ENCODE results near the gene CCDC73. TPM values are rescaled to one million over a fixed set of nuclear protein-coding genes. Genes with fewer than 3 reads are reported as not detected.
"Not testable (repeated sequence)": the region's sequence is repeated elsewhere in the genome, so short reads cannot be mapped to it uniquely, and the experiment has no call there.

The CCDC73 gene
- total and polyA plus RNA-seq, 7 experiments from 2014 or later: not detected

- ATAC-seq: no peak
- DNase-seq: no peak
- Histone ChIP-seq H3K27ac (ENCODE audit: low read depth, low read length) (no peak overlapping the region), H3K4me3 (ENCODE audit: low read length) (no peak overlapping the region), H3K36me3 (ENCODE audit: control insufficient read depth in 2 of 3, insufficient read depth in 3 of 3, low read length in 3 of 3) (no peaks in the 10 kb centered on the region), H3K4me1 (ENCODE audit: control insufficient read depth in 2 of 2, insufficient read depth in 2 of 2, low read length in 2 of 2) (peaks cover 0 to 4% of the 10 kb centered on the region in 2 donors), H3K27me3 (ENCODE audit: control insufficient read depth in 2 of 2, insufficient read depth in 2 of 2, low read length in 2 of 2) (no peaks in the 10 kb centered on the region), H3K9me3 (ENCODE audit: control insufficient read depth in 2 of 3, low read length in 3 of 3) (no peaks in the 10 kb centered on the region)
- Mint-ChIP-seq H3K27ac (no peak overlapping the region), H3K27me3 (peaks cover 18 to 40% (median 28%) of the 10 kb centered on the region in 5 donors), H3K4me1 (peaks cover 0 to 21% (median 13%) of the 10 kb centered on the region in 7 donors), H3K4me3 (no peak overlapping the region), H3K9me3 (peaks cover 0 to 3% (median 0%) of the 10 kb centered on the region in 11 donors), H3K36me3 (no peaks in the 10 kb centered on the region)
- ChIA-PET CTCF (no interaction called here), POLR2A (no interaction called here)
- intact Hi-C loops (cut with micrococcal nuclease): no loop called here
These were observed 31.7 kb upstream of the CCDC73 start for GRCh38 chr11:32826113-32826512.

GRCh38 chr11:32823617-32824016 is 29.2 kb upstream of the CCDC73 start:
- H3K27ac Mint-ChIP-seq; H3K4me1 ChIP-seq (ENCODE audit: control insufficient read depth in 2 of 2, insufficient read depth in 2 of 2, low read length in 2 of 2); H3K27ac ChIP-seq (ENCODE audit: low read depth, low read length); H3K4me3 ChIP-seq (ENCODE audit: low read length); H3K9me3 Mint-ChIP-seq; H3K9me3 ChIP-seq (ENCODE audit: control insufficient read depth in 2 of 3, low read length in 3 of 3); H3K36me3 Mint-ChIP-seq; H3K4me3 Mint-ChIP-seq; POLR2A ChIA-PET; H3K36me3 ChIP-seq (ENCODE audit: control insufficient read depth in 2 of 3, insufficient read depth in 3 of 3, low read length in 3 of 3); intact Hi-C loops (cut with micrococcal nuclease); H3K27me3 ChIP-seq (ENCODE audit: control insufficient read depth in 2 of 2, insufficient read depth in 2 of 2, low read length in 2 of 2); CTCF ChIA-PET; DNase-seq; ATAC-seq: not testable (repeated sequence)
- H3K4me1 Mint-ChIP-seq: peaks cover 0 to 10% (median 3%) of the 10 kb centered on the region in 7 donors
- peaks cover 2 to 24% (median 12%) of the 10 kb centered on the region in 5 donors for H3K27me3 Mint-ChIP-seq

GRCh38 chr11:32821917-32822560 is 27.6 kb upstream of the CCDC73 start:
- intact Hi-C loops (cut with micrococcal nuclease): no loop called here
- CTCF ChIA-PET: interaction anchor here (0.6 kb wide), 1 partner anchor 1237 kb away, joined by 4 read pairs; no protein-coding TSS in a partner anchor
- Histone ChIP-seq H3K27ac (ENCODE audit: low read depth, low read length) (no peak overlapping the region), H3K9me3 (ENCODE audit: control insufficient read depth in 2 of 3, low read length in 3 of 3) (no peaks in the 10 kb centered on the region), H3K27me3 (ENCODE audit: control insufficient read depth in 2 of 2, insufficient read depth in 2 of 2, low read length in 2 of 2) (no peaks in the 10 kb centered on the region), H3K4me1 (ENCODE audit: control insufficient read depth in 2 of 2, insufficient read depth in 2 of 2, low read length in 2 of 2) (no peaks in the 10 kb centered on the region), H3K36me3 (ENCODE audit: control insufficient read depth in 2 of 3, insufficient read depth in 3 of 3, low read length in 3 of 3) (no peaks in the 10 kb centered on the region), H3K4me3 (ENCODE audit: low read length) (no peak overlapping the region)
- Mint-ChIP-seq H3K27ac (no peak overlapping the region), H3K27me3 (peaks cover 2 to 13% (median 11%) of the 10 kb centered on the region in 5 donors), H3K4me1 (peaks cover 0 to 10% (median 0%) of the 10 kb centered on the region in 7 donors), H3K9me3 (peaks cover 0 to 3% (median 0%) of the 10 kb centered on the region in 11 donors), H3K4me3 (peak overlapping the region in 1 of 10 donors; percentile 36), H3K36me3 (no peaks in the 10 kb centered on the region)
- ATAC-seq (no peak), DNase-seq (no peak)
- POLR2A ChIA-PET: no interaction called here

GRCh38 chr11:32821517-32821916 is 27.1 kb upstream of the CCDC73 start:
- H3K4me3 ChIP-seq (ENCODE audit: low read length): no peak overlapping the region
- no peaks in the 10 kb centered on the region for H3K36me3 ChIP-seq (ENCODE audit: control insufficient read depth in 2 of 3, insufficient read depth in 3 of 3, low read length in 3 of 3)
- H3K9me3 ChIP-seq (ENCODE audit: control insufficient read depth in 2 of 3, low read length in 3 of 3): no peaks in the 10 kb centered on the region
- intact Hi-C loops (cut with micrococcal nuclease): no loop called here
- DNase-seq: no peak
- H3K27ac ChIP-seq (ENCODE audit: low read depth, low read length): no peak overlapping the region
- Mint-ChIP-seq H3K27me3 (peaks cover 2 to 13% (median 11%) of the 10 kb centered on the region in 5 donors), H3K9me3 (peaks cover 0 to 3% (median 0%) of the 10 kb centered on the region in 11 donors), H3K27ac (no peak overlapping the region), H3K4me3 (peak overlapping the region in 1 of 10 donors; percentile 3), H3K4me1 (peaks cover 0 to 10% (median 0%) of the 10 kb centered on the region in 7 donors), H3K36me3 (no peaks in the 10 kb centered on the region)
- ChIA-PET CTCF (interaction anchor here (0.6 kb wide), 1 partner anchor 1236 kb away, joined by 4 read pairs; no protein-coding TSS in a partner anchor), POLR2A (no interaction called here)
- ATAC-seq: no peak
- H3K4me1 ChIP-seq (ENCODE audit: control insufficient read depth in 2 of 2, insufficient read depth in 2 of 2, low read length in 2 of 2): no peaks in the 10 kb centered on the region
- no peaks in the 10 kb centered on the region for H3K27me3 ChIP-seq (ENCODE audit: control insufficient read depth in 2 of 2, insufficient read depth in 2 of 2, low read length in 2 of 2)

GRCh38 chr11:32820497-32820896 is 26.0 kb upstream of the CCDC73 start:
- no peaks in the 10 kb centered on the region for H3K36me3 Mint-ChIP-seq
- H3K4me3 ChIP-seq (ENCODE audit: low read length): no peak overlapping the region
- H3K36me3 ChIP-seq (ENCODE audit: control insufficient read depth in 2 of 3, insufficient read depth in 3 of 3, low read length in 3 of 3): no peaks in the 10 kb centered on the region
- intact Hi-C loops (cut with micrococcal nuclease): no loop called here
- no peak overlapping the region for H3K27ac ChIP-seq (ENCODE audit: low read depth, low read length)
- no peak overlapping the region for H3K27ac Mint-ChIP-seq
- H3K4me1 Mint-ChIP-seq: peaks cover 0 to 10% (median 0%) of the 10 kb centered on the region in 7 donors
- H3K4me3 Mint-ChIP-seq: no peak overlapping the region
- no peaks in the 10 kb centered on the region for H3K27me3 ChIP-seq (ENCODE audit: control insufficient read depth in 2 of 2, insufficient read depth in 2 of 2, low read length in 2 of 2)
- POLR2A ChIA-PET: no interaction called here
- no peak for ATAC-seq
- H3K9me3 ChIP-seq (ENCODE audit: control insufficient read depth in 2 of 3, low read length in 3 of 3): no peaks in the 10 kb centered on the region
- H3K4me1 ChIP-seq (ENCODE audit: control insufficient read depth in 2 of 2, insufficient read depth in 2 of 2, low read length in 2 of 2): no peaks in the 10 kb centered on the region
- peaks cover 0 to 4% (median 0%) of the 10 kb centered on the region in 11 donors for H3K9me3 Mint-ChIP-seq
- H3K27me3 Mint-ChIP-seq: peaks cover 3 to 13% (median 11%) of the 10 kb centered on the region in 5 donors
- no peak for DNase-seq
- CTCF ChIA-PET: no interaction called here

- CTCF ChIA-PET: no interaction called here
- Histone ChIP-seq H3K36me3 (ENCODE audit: control insufficient read depth in 2 of 3, insufficient read depth in 3 of 3, low read length in 3 of 3) (no peaks in the 10 kb centered on the region), H3K27ac (ENCODE audit: low read depth, low read length) (no peak overlapping the region), H3K27me3 (ENCODE audit: control insufficient read depth in 2 of 2, insufficient read depth in 2 of 2, low read length in 2 of 2) (no peaks in the 10 kb centered on the region), H3K9me3 (ENCODE audit: control insufficient read depth in 2 of 3, low read length in 3 of 3) (no peaks in the 10 kb centered on the region), H3K4me3 (ENCODE audit: low read length) (no peak overlapping the region), H3K4me1 (ENCODE audit: control insufficient read depth in 2 of 2, insufficient read depth in 2 of 2, low read length in 2 of 2) (no peaks in the 10 kb centered on the region)
- no peak for ATAC-seq
- H3K27ac Mint-ChIP-seq: no peak overlapping the region
- peaks cover 0 to 4% (median 0%) of the 10 kb centered on the region in 11 donors for H3K9me3 Mint-ChIP-seq
- H3K4me1 Mint-ChIP-seq: peaks cover 0 to 10% (median 0%) of the 10 kb centered on the region in 7 donors
- peaks cover 3 to 13% (median 11%) of the 10 kb centered on the region in 5 donors for H3K27me3 Mint-ChIP-seq
- intact Hi-C loops (cut with micrococcal nuclease): no loop called here
- POLR2A ChIA-PET: no interaction called here
- DNase-seq: no peak
- no peaks in the 10 kb centered on the region for H3K36me3 Mint-ChIP-seq
- H3K4me3 Mint-ChIP-seq: no peak overlapping the region
These were observed 24.7 kb upstream of the CCDC73 start for GRCh38 chr11:32819187-32819586.

GRCh38 chr11:32817852-32818183 is 23.4 kb upstream of the CCDC73 start:
- CTCF ChIA-PET: no interaction called here

More at GRCh38 chr11:32817852-32818183, 23.4 kb upstream of the CCDC73 start:
- DNase-seq (no peak), ATAC-seq (no peak)
- intact Hi-C loops (cut with micrococcal nuclease): no loop called here
- Histone ChIP-seq H3K4me3 (ENCODE audit: low read length) (no peak overlapping the region), H3K36me3 (ENCODE audit: control insufficient read depth in 2 of 3, insufficient read depth in 3 of 3, low read length in 3 of 3) (no peaks in the 10 kb centered on the region), H3K27me3 (ENCODE audit: control insufficient read depth in 2 of 2, insufficient read depth in 2 of 2, low read length in 2 of 2) (no peaks in the 10 kb centered on the region), H3K9me3 (ENCODE audit: control insufficient read depth in 2 of 3, low read length in 3 of 3) (no peaks in the 10 kb centered on the region), H3K27ac (ENCODE audit: low read depth, low read length) (no peak overlapping the region), H3K4me1 (ENCODE audit: control insufficient read depth in 2 of 2, insufficient read depth in 2 of 2, low read length in 2 of 2) (no peaks in the 10 kb centered on the region)
- H3K9me3 Mint-ChIP-seq: peaks cover 0 to 4% (median 0%) of the 10 kb centered on the region in 11 donors
- no peaks in the 10 kb centered on the region for H3K36me3 Mint-ChIP-seq
- H3K4me3 Mint-ChIP-seq: no peak overlapping the region
- H3K27me3 Mint-ChIP-seq: peaks cover 3 to 12% (median 11%) of the 10 kb centered on the region in 5 donors
- H3K27ac Mint-ChIP-seq: no peak overlapping the region
- POLR2A ChIA-PET: no interaction called here
- H3K4me1 Mint-ChIP-seq: peaks cover 0 to 10% (median 0%) of the 10 kb centered on the region in 7 donors

Data from naive thymus-derived CD4-positive, alpha-beta T cell (primary cell).